Measurements from ENCODE around the gene POLRMT.
A peak's percentile ranks its signal among the peaks of the same experiment; 100 is the strongest.

- TF ChIP-seq, protein P1, sequence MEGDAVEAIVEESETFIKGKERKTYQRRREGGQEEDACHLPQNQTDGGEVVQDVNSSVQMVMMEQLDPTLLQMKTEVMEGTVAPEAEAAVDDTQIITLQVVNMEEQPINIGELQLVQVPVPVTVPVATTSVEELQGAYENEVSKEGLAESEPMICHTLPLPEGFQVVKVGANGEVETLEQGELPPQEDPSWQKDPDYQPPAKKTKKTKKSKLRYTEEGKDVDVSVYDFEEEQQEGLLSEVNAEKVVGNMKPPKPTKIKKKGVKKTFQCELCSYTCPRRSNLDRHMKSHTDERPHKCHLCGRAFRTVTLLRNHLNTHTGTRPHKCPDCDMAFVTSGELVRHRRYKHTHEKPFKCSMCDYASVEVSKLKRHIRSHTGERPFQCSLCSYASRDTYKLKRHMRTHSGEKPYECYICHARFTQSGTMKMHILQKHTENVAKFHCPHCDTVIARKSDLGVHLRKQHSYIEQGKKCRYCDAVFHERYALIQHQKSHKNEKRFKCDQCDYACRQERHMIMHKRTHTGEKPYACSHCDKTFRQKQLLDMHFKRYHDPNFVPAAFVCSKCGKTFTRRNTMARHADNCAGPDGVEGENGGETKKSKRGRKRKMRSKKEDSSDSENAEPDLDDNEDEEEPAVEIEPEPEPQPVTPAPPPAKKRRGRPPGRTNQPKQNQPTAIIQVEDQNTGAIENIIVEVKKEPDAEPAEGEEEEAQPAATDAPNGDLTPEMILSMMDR (IDR thresholded peaks at IDR 0.05; ENCODE audit: low read depth, low read length, missing input control) = no peak
- no peak for TF ChIP-seq TAF1 (conservative IDR thresholded peaks at IDR 0.05)
- TF ChIP-seq, protein P2, sequence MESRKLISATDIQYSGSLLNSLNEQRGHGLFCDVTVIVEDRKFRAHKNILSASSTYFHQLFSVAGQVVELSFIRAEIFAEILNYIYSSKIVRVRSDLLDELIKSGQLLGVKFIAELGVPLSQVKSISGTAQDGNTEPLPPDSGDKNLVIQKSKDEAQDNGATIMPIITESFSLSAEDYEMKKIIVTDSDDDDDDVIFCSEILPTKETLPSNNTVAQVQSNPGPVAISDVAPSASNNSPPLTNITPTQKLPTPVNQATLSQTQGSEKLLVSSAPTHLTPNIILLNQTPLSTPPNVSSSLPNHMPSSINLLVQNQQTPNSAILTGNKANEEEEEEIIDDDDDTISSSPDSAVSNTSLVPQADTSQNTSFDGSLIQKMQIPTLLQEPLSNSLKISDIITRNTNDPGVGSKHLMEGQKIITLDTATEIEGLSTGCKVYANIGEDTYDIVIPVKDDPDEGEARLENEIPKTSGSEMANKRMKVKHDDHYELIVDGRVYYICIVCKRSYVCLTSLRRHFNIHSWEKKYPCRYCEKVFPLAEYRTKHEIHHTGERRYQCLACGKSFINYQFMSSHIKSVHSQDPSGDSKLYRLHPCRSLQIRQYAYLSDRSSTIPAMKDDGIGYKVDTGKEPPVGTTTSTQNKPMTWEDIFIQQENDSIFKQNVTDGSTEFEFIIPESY (IDR thresholded peaks at IDR 0.05) = no peak
- TF ChIP-seq YY1 (IDR thresholded peaks at IDR 0.05) = no peak
- TF ChIP-seq REST (IDR thresholded peaks at IDR 0.05) = peak; percentile 99
Observed at GRCh38 chr19:591099-591958, 42.0 kb downstream of the POLRMT start.

Data from liver (tissue), 3 donors.